ENCODE data around the gene ATP2B3. TPM values are rescaled to one million over a fixed set of nuclear protein-coding genes. Genes with fewer than 3 reads are reported as not detected.

The ATP2B3 gene
- total and polyA plus RNA-seq, 2 donors (not counting 3 experiments of a cell fraction or from before 2014, with no cell fraction given) = 0.01 to 0.07 TPM

- dilution Hi-C loops (cut with MboI; ENCODE audit: extremely low pct_ligation_motif_present, low sequenced_read_pairs) = no loop called here
- H3K79me2 ChIP-seq (ENCODE audit: control insufficient read depth, insufficient read depth, low read length) = no peaks in the 10 kb centered on the region
- H3K4me3 ChIP-seq (replicated peaks in 1 of 3; ENCODE audit: insufficient read depth in 1 of 3, low read depth in 1 of 3, low read length in 3 of 3) = no peak overlapping the region
- POLR2A ChIA-PET = no interaction called here
- no peaks in the 10 kb centered on the region for H3K4me1 ChIP-seq (ENCODE audit: control insufficient read depth, extremely low read depth, insufficient read depth, low read length)
- intact Hi-C loops (cut with micrococcal nuclease) = no loop called here
- no TSS peak for BruUV-seq (replicated peaks)
- no peaks in the 10 kb centered on the region for H3K36me3 ChIP-seq (ENCODE audit: control insufficient read depth in 2 of 2, extremely low read depth in 1 of 2, insufficient read depth in 2 of 2, low read length in 2 of 2)
- CTCF ChIA-PET = interaction anchor here (1.2 kb wide), 1 partner anchor 45 kb away, joined by 3 read pairs; no protein-coding TSS in a partner anchor
- H3K9me3 ChIP-seq (replicated peaks; ENCODE audit: control insufficient read depth, insufficient read depth, low read length) = no peaks in the 10 kb centered on the region
- no peak overlapping the region for H3K4me2 ChIP-seq (ENCODE audit: insufficient read depth, low read length)
- no peak overlapping the region for H3K27ac ChIP-seq (ENCODE audit: insufficient read depth, low read depth, low read length)
- DNase-seq (ENCODE audit: low read depth, low spot score) = no peak
- no peak overlapping the region for H3K9ac ChIP-seq (replicated peaks; ENCODE audit: extremely low read depth, insufficient read depth, low read length)
- H4K20me1 ChIP-seq (replicated peaks; ENCODE audit: control insufficient read depth, extremely low read depth, insufficient read depth, low read length) = no peaks in the 10 kb centered on the region
- peaks cover 0 to 1% of the 10 kb centered on the region in 2 experiments for H3K27me3 ChIP-seq (ENCODE audit: control insufficient read depth in 2 of 2, insufficient read depth in 2 of 2, low read length in 2 of 2)
- H2AFZ ChIP-seq (ENCODE audit: low read depth, low read length) = no peak overlapping the region
- FAIRE-seq = no peak
- TF ChIP-seq MYC (IDR thresholded peaks at IDR 0.05; ENCODE audit: low read depth, low read length) = no peak
- no peak for TF ChIP-seq POLR2A (IDR thresholded peaks at IDR 0.05; ENCODE audit: low read depth, low read length)
- no peak for TF ChIP-seq MAX (IDR thresholded peaks at IDR 0.05; ENCODE audit: insufficient read depth, insufficient read length)
- no peak for TF ChIP-seq CTCF (IDR thresholded peaks at IDR 0.05; ENCODE audit: extremely low read depth in 1 of 2, insufficient read depth in 1 of 2, low read depth in 1 of 2, low read length in 2 of 2)
- TF ChIP-seq POLR2AphosphoS5 (IDR thresholded peaks at IDR 0.05; ENCODE audit: insufficient read depth, low read depth, low read length) = no peak
- TF ChIP-seq JUN (IDR thresholded peaks at IDR 0.05; ENCODE audit: borderline replicate concordance, insufficient read depth, insufficient read length, low read depth) = no peak
- no peak for TF ChIP-seq GATA2 (IDR thresholded peaks at IDR 0.05; ENCODE audit: insufficient read depth, insufficient read length, low read depth, low read length)
- no peaks in the 10 kb centered on the region for H3K9me1 ChIP-seq (replicated peaks; ENCODE audit: control insufficient read depth, extremely low read depth, insufficient read depth, low read length)
Observed at GRCh38 chrX:153625271-153626024, 108.0 kb downstream of the ATP2B3 start.
